KMS-11 (cell line): ENCODE measurements around the gene SEC11A.

ENCODE experiments used
- H2AFZ ChIP-seq: fragments of 200-600 bp; sonication (generic); 2 replicates; pipeline ENCODE4 v1.6.1; 2016; ENCODE audit warnings: antibody characterized with exemption, mixed run types, low read depth
- H3K27ac ChIP-seq: fragments of 200-600 bp; sonication (generic); 2 replicates; pipeline ENCODE4 v1.6.1; 2016; ENCODE audit warnings: mild to moderate bottlenecking, mixed run types
- H3K27me3 ChIP-seq: fragments of 200-600 bp; sonication (generic); 2 replicates; pipeline ENCODE4 v1.6.1; 2017; ENCODE audit warnings: mild to moderate bottlenecking, low read depth, mixed run types, moderate library complexity; ENCODE audit not compliant: insufficient read depth
- H3K36me3 ChIP-seq: fragments of 200-600 bp; sonication (generic); 2 replicates; pipeline ENCODE4 v1.6.1; 2017; ENCODE audit warnings: mild to moderate bottlenecking, mixed run types; ENCODE audit not compliant: insufficient read depth
- H3K4me1 ChIP-seq: fragments of 200-600 bp; sonication (generic); 2 replicates; pipeline ENCODE4 v1.6.1; 2016; ENCODE audit warnings: mild to moderate bottlenecking, low read depth, mixed run types; ENCODE audit not compliant: poor library complexity, severe bottlenecking
- H3K4me2 ChIP-seq: fragments of 200-600 bp; sonication (generic); 2 replicates; pipeline ENCODE4 v1.7.0; 2016; ENCODE audit warnings: mild to moderate bottlenecking, mixed run types
- H3K4me3 ChIP-seq: fragments of 200-600 bp; sonication (generic); IDR thresholded peaks from 2 replicates; pipeline ENCODE4 v1.6.1; 2017; ENCODE audit warnings: low read depth, low read length, mixed read lengths; ENCODE audit not compliant: insufficient read depth
- H3K79me2 ChIP-seq: fragments of 200-600 bp; sonication (generic); 2 replicates; pipeline ENCODE4 v1.6.1; 2016; ENCODE audit warnings: low read depth, mixed run types; ENCODE audit not compliant: insufficient read depth
- H3K9ac ChIP-seq: fragments of 200-600 bp; sonication (generic); 2 replicates; pipeline ENCODE4 v1.6.1; 2016; ENCODE audit warnings: mild to moderate bottlenecking, mixed run types
- H4K20me1 ChIP-seq: fragments of 200-600 bp; sonication (generic); 2 replicates; pipeline ENCODE4 v1.6.1; 2016; ENCODE audit warnings: mild to moderate bottlenecking, mixed run types; ENCODE audit not compliant: insufficient read depth
- CTCF ChIP-seq: fragments of 200-600 bp; sonication (generic); conservative IDR thresholded peaks from 2 replicates; pipeline ENCODE4 v1.6.1; 2017; ENCODE audit warnings: low read depth, mild to moderate bottlenecking, antibody characterized with exemption, low read length, moderate library complexity, mixed read lengths

SEC11A gene

GRCh38 chr15:84747416-84748273, 31.7 kb upstream of the SEC11A start:
- Histone ChIP-seq H3K79me2 (peaks cover 65% of the 10 kb centered on the region), H3K4me3 (peak overlapping the region; percentile 65), H2AFZ (peak overlapping the region; percentile 41), H3K27ac (peak overlapping the region; percentile 94), H3K4me1 (peaks cover 56% of the 10 kb centered on the region), H4K20me1 (0 out of 2 replicates have a peak, but pooled peaks cover 10% of the 10 kb centered on the region), H3K4me2 (peak overlapping the region; percentile 55), H3K9ac (peak overlapping the region; percentile 83), H3K27me3 (no peaks in the 10 kb centered on the region), H3K36me3 (no peaks in the 10 kb centered on the region)
- TF ChIP-seq CTCF: no peak

- Histone ChIP-seq H3K4me3 (no peak overlapping the region), H3K36me3 (no peaks in the 10 kb centered on the region)
Observed at GRCh38 chr15:84741121-84741520, 25.2 kb upstream of the SEC11A start.

GRCh38 chr15:84740691-84741090, 24.8 kb upstream of the SEC11A start:
- no peak overlapping the region for H3K9ac ChIP-seq
- H3K36me3 ChIP-seq: no peaks in the 10 kb centered on the region
- H2AFZ ChIP-seq: no peak overlapping the region
- H3K4me3 ChIP-seq: no peak overlapping the region
- peak overlapping the region; percentile 25; the same call in 1 of the 2 replicates for H3K27ac ChIP-seq
- H4K20me1 ChIP-seq: no peaks in the 10 kb centered on the region
- peaks cover 7% of the 10 kb centered on the region; the same call in 1 of the 2 replicates for H3K79me2 ChIP-seq
- no peak for TF ChIP-seq CTCF
- peak overlapping the region; percentile 18 for H3K4me2 ChIP-seq
- H3K27me3 ChIP-seq: no peaks in the 10 kb centered on the region
- peaks cover 85% of the 10 kb centered on the region for H3K4me1 ChIP-seq

More at GRCh38 chr15:84741121-84741520, 25.2 kb upstream of the SEC11A start:
- Histone ChIP-seq H2AFZ (no peak overlapping the region), H3K27me3 (no peaks in the 10 kb centered on the region), H4K20me1 (no peaks in the 10 kb centered on the region), H3K4me2 (peak overlapping the region; percentile 18), H3K4me1 (peaks cover 85% of the 10 kb centered on the region), H3K79me2 (peaks cover 11% of the 10 kb centered on the region; the same call in 1 of the 2 replicates), H3K27ac (peak overlapping the region; percentile 25; the same call in 1 of the 2 replicates), H3K9ac (no peak overlapping the region)
- no peak for TF ChIP-seq CTCF

GRCh38 chr15:84737005-84737404, 21.1 kb upstream of the SEC11A start:
- H3K27me3 ChIP-seq: no peaks in the 10 kb centered on the region
- H4K20me1 ChIP-seq: no peaks in the 10 kb centered on the region
- H3K4me1 ChIP-seq: peaks cover 92% of the 10 kb centered on the region

More at GRCh38 chr15:84737005-84737404, 21.1 kb upstream of the SEC11A start:
- H3K79me2 ChIP-seq: no peaks in the 10 kb centered on the region; the same call in 1 of the 2 replicates
- peak overlapping the region; percentile 89 for H3K27ac ChIP-seq
- H3K9ac ChIP-seq: no peak overlapping the region
- no peak for TF ChIP-seq CTCF
- no peak overlapping the region for H3K4me3 ChIP-seq
- peak overlapping the region; percentile 65 for H3K4me2 ChIP-seq
- H3K36me3 ChIP-seq: no peaks in the 10 kb centered on the region
- H2AFZ ChIP-seq: no peak overlapping the region
